K562 (cell line): Measurements from ENCODE around the gene TTC27. TPM values are rescaled to one million over a fixed set of nuclear protein-coding genes. Genes with fewer than 3 reads are reported as not detected.

Experiments used
- ARID1B ChIP-seq: fragments of 450-650 bp; IDR thresholded peaks from 2 replicates; pipeline ENCODE4 v1.6.1; 2016; ENCODE audit warnings: antibody characterized with exemption, mild to moderate bottlenecking, inconsistent platforms
- CEBPG ChIP-seq, 3 experiments: fragments of 200-800 bp in 1 of 3; sonication (Bioruptor generic) in 1 of 3; sonication (generic) in 1 of 3; formaldehyde crosslinking in 1 of 3; IDR thresholded peaks in 2 of 3; conservative IDR thresholded peaks in 1 of 3; 2 replicates each; pipeline versions ENCODE4 v1.6.1 to v1.8.0; 2016 to 2022; ENCODE audit warnings: missing compliant biosample characterization in 2 of 3, missing genetic modification characterization in 2 of 3, mild to moderate bottlenecking in 1 of 3, missing genetic modification reagents in 1 of 3
- CREB1 ChIP-seq, 2 experiments: sonication (generic) in 1 of 2; formaldehyde crosslinking in 1 of 2; IDR thresholded peaks; 2 replicates each; pipeline versions ENCODE4 v1.6.1 to v1.8.0; 2012 to 2022; ENCODE audit warnings: inconsistent platforms in 1 of 2, mild to moderate bottlenecking in 1 of 2, missing genetic modification reagents in 1 of 2, moderate library complexity in 1 of 2
- CXXC5 ChIP-seq: fragments of 250-450 bp; sonication (Bioruptor Pico); IDR thresholded peaks from 2 replicates; pipeline ENCODE4 v1.8.0; 2022; ENCODE audit warnings: inconsistent platforms, mild to moderate bottlenecking, moderate library complexity
- GATA2 ChIP-seq: sonication (generic); formaldehyde crosslinking; IDR thresholded peaks from 2 replicates; pipeline ENCODE4 v1.4.0; 2020; ENCODE audit warnings: mild to moderate bottlenecking, missing genetic modification reagents
- GATAD2A ChIP-seq: fragments of 450-650 bp; IDR thresholded peaks from 2 replicates; pipeline ENCODE4 v1.6.1; 2017
- JUN ChIP-seq, 2 experiments: sonication (generic) in 1 of 2; formaldehyde crosslinking in 1 of 2; IDR thresholded peaks; 2 replicates each; pipeline versions ENCODE4 v1.6.1 to v1.8.0; 2012 to 2022; ENCODE audit warnings: borderline replicate concordance in 2 of 2, mild to moderate bottlenecking in 2 of 2, improper control_type of control experiment in 1 of 2, low read depth in 1 of 2, low read length in 1 of 2, missing genetic modification reagents in 1 of 2
- RCOR1 ChIP-seq, 2 experiments: IDR thresholded peaks; 2 replicates each; pipeline ENCODE4 v1.6.1; 2012; ENCODE audit warnings: low read depth in 2 of 2, low read length in 2 of 2, borderline replicate concordance in 1 of 2, improper control_type of control experiment in 1 of 2
- RFX5 ChIP-seq: IDR thresholded peaks from 2 replicates; pipeline ENCODE4 v1.6.1; 2011; ENCODE audit warnings: low read depth, mild to moderate bottlenecking, improper control_type of control experiment, low read length
- SMARCA4 ChIP-seq: fragments of 450-650 bp; IDR thresholded peaks from 2 replicates; pipeline ENCODE4 v1.6.1; 2016
- VEZF1 ChIP-seq: fragments of 200-800 bp; sonication (Bioruptor generic); IDR thresholded peaks from 2 replicates; pipeline ENCODE4 v1.6.1; 2017; ENCODE audit warnings: missing genetic modification characterization, missing compliant biosample characterization
- ZBTB34 ChIP-seq: fragments of 250-450 bp; sonication (Bioruptor Pico); IDR thresholded peaks from 2 replicates; pipeline ENCODE4 v1.8.0; 2021; ENCODE audit warnings: mild to moderate bottlenecking, moderate library complexity
- ZNF780A ChIP-seq: fragments of 250-450 bp; sonication (Bioruptor Pico); IDR thresholded peaks from 2 replicates; pipeline ENCODE4 v1.5.0; 2021; ENCODE audit warnings: mild to moderate bottlenecking
- polyA plus RNA-seq, 8 experiments: library from polyadenylated mRNA; depleted of rRNA in 4 of 8; stranded (reverse) in 5 of 8; unstranded in 3 of 8; fragments of >200 nt; fragmentation: Nextera tagmentation in 2 of 8; fragmentation: Illumina TruSeq in 1 of 8; extraction: Ambion mirVana in 2 of 8; extraction: Trizol in 1 of 8; gene quantifications; 2 replicates each; pipeline versions ENCODE4 v1.2.1 to v1.2.3, GENCODE V29; 2011 to 2014; ENCODE audit warnings: inconsistent platforms in 1 of 8, missing spikeins in 1 of 8
- total RNA-seq, 7 experiments: library from RNA; depleted of rRNA in 6 of 7; stranded (reverse); fragments of >200 nt in 6 of 7; fragmentation: Illumina TruSeq in 2 of 7; extraction: Trizol in 2 of 7; gene quantifications; 2 replicates each; pipeline versions ENCODE4 v1.2.1 to v1.2.3, GENCODE V29; 2011 to 2021; ENCODE audit warnings: low replicate concordance in 1 of 7
- TF ChIP-seq, protein P1 (sequence below): fragments of 200-800 bp; sonication (Bioruptor generic); IDR thresholded peaks from 2 replicates; pipeline ENCODE4 v1.6.1; 2017; ENCODE audit warnings: missing genetic modification characterization, missing compliant biosample characterization
- TF ChIP-seq, protein P2 (sequence below): fragments of 250-450 bp; sonication (Bioruptor Pico); IDR thresholded peaks from 2 replicates; pipeline ENCODE4 v1.8.0; 2022; ENCODE audit warnings: inconsistent platforms
- TF ChIP-seq, protein P3 (sequence below): sonication (generic); formaldehyde crosslinking; IDR thresholded peaks from 2 replicates; pipeline ENCODE4 v1.4.0; 2020; ENCODE audit warnings: mild to moderate bottlenecking, missing genetic modification reagents

TTC27 gene
- total and polyA plus RNA-seq, 9 of the 15 experiments (the other 6 are each of a cell fraction or from before 2014, with no cell fraction given), result 44.3 to 93.4 (median 57.3) TPM

- no peak for TF ChIP-seq GATA2 (CRISPR knock-in tag)
- TF ChIP-seq RCOR1 (IDR thresholded peaks at IDR 0.05; ENCODE audit: borderline replicate concordance in 1 of 2, low read depth in 2 of 2, low read length in 2 of 2), result peak in 1 of 2 experiments; percentile 32; a peak in 1 of 4 replicates
- TF ChIP-seq SMARCA4, result peak; percentile 55; the same call in 1 of the 2 replicates
- no peak for TF ChIP-seq GATAD2A
- TF ChIP-seq RFX5, result no peak
- peak; percentile 47; the same call in 1 of the 2 replicates for TF ChIP-seq JUN (IDR thresholded peaks at IDR 0.05; ENCODE audit: borderline replicate concordance, low read depth, low read length)
- TF ChIP-seq JUN (CRISPR knock-in tag; IDR thresholded peaks at IDR 0.05; ENCODE audit: borderline replicate concordance), result no peak
- TF ChIP-seq, protein P1, sequence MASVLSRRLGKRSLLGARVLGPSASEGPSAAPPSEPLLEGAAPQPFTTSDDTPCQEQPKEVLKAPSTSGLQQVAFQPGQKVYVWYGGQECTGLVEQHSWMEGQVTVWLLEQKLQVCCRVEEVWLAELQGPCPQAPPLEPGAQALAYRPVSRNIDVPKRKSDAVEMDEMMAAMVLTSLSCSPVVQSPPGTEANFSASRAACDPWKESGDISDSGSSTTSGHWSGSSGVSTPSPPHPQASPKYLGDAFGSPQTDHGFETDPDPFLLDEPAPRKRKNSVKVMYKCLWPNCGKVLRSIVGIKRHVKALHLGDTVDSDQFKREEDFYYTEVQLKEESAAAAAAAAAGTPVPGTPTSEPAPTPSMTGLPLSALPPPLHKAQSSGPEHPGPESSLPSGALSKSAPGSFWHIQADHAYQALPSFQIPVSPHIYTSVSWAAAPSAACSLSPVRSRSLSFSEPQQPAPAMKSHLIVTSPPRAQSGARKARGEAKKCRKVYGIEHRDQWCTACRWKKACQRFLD (CRISPR knock-in tag), result no peak
- peak; percentile 49 for TF ChIP-seq ARID1B
- TF ChIP-seq, protein P2, sequence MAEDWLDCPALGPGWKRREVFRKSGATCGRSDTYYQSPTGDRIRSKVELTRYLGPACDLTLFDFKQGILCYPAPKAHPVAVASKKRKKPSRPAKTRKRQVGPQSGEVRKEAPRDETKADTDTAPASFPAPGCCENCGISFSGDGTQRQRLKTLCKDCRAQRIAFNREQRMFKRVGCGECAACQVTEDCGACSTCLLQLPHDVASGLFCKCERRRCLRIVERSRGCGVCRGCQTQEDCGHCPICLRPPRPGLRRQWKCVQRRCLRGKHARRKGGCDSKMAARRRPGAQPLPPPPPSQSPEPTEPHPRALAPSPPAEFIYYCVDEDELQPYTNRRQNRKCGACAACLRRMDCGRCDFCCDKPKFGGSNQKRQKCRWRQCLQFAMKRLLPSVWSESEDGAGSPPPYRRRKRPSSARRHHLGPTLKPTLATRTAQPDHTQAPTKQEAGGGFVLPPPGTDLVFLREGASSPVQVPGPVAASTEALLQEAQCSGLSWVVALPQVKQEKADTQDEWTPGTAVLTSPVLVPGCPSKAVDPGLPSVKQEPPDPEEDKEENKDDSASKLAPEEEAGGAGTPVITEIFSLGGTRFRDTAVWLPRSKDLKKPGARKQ, result no peak
- no peak for TF ChIP-seq VEZF1 (CRISPR knock-in tag)
- TF ChIP-seq ZNF780A, result no peak
- TF ChIP-seq, protein P3, sequence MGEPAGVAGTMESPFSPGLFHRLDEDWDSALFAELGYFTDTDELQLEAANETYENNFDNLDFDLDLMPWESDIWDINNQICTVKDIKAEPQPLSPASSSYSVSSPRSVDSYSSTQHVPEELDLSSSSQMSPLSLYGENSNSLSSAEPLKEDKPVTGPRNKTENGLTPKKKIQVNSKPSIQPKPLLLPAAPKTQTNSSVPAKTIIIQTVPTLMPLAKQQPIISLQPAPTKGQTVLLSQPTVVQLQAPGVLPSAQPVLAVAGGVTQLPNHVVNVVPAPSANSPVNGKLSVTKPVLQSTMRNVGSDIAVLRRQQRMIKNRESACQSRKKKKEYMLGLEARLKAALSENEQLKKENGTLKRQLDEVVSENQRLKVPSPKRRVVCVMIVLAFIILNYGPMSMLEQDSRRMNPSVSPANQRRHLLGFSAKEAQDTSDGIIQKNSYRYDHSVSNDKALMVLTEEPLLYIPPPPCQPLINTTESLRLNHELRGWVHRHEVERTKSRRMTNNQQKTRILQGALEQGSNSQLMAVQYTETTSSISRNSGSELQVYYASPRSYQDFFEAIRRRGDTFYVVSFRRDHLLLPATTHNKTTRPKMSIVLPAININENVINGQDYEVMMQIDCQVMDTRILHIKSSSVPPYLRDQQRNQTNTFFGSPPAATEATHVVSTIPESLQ, result no peak
- no peak for TF ChIP-seq CREB1 (IDR thresholded peaks at IDR 0.05)
- TF ChIP-seq CREB1 (CRISPR knock-in tag; IDR thresholded peaks at IDR 0.05), result no peak
- no peak for TF ChIP-seq CXXC5 (CRISPR knock-in tag)
- TF ChIP-seq ZBTB34 (CRISPR knock-in tag), result no peak
- TF ChIP-seq CEBPG (CRISPR knock-in tag; IDR thresholded peaks at IDR 0.05), result no peak
- TF ChIP-seq CEBPG (tag; conservative IDR thresholded peaks at IDR 0.05 in 1 of 2, IDR thresholded peaks at IDR 0.05 in 1 of 2), result no peak
Measured at GRCh38 chr2:32805104-32806095, 177.6 kb downstream of the TTC27 start (continued).
